Activated T-cell treated with anti-CD3 and anti-CD28 coated beads for 24 hours (primary cell): ENCODE results near the gene DBNL.
"Not testable (repeated sequence)": the region's sequence is repeated elsewhere in the genome, so short reads cannot be mapped to it uniquely, and the experiment has no call there.

ENCODE experiments used
- DNase-seq: peaks from one replicate; pipeline ENCODE4 v3.0.0-alpha.2; 2020; ENCODE audit warnings: low read depth

The DBNL gene

DNA sequence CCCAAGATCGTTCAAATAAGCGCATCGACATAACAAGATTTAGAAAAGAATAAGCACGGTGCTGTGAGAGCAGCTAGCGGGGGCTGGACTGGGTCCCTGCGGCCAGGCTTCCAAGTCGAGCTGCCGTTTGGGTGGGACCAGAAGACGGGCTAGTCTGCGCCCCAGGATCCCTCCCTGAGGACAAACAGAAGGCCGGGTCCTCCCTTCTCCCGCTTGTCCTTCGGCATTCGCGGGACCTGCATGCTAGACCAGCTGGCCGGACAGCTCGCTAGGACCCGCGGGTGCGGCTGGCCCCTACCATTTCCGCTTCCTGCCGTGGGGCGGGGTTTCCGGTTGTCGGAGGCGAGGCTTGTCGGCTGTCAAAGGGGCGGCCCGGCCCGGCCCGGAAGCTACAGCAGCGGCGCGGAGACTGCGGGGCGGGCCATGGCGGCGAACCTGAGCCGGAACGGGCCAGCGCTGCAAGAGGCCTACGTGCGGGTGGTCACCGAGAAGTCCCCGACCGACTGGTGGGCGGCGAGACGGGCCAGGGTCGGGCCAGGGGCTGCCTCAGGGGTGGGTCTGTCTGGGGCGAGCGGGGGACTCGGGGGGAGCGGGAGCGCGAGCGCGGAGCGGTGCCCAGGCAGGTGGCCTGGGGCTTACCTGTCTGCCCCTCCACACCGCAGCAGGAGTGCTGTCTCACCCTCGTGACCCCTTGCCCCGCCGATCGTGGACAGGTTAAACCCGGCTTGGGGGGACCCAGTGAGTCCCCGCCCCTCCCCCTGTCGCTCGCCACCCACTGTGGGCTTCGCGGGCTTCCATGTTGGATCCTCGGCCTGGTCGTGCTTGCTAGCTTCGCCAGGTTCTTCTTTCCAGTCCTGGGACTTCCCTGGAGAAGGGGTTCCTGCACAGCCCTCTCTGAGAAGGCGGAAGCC is at the start of gene DBNL:
TSS of gene DBNL (plus strand) at position 388 of the 911 bp plus-strand sequence. CDS start at position 424, 36 bp downstream.
- DNase-seq, result peak; percentile 90

DNA sequence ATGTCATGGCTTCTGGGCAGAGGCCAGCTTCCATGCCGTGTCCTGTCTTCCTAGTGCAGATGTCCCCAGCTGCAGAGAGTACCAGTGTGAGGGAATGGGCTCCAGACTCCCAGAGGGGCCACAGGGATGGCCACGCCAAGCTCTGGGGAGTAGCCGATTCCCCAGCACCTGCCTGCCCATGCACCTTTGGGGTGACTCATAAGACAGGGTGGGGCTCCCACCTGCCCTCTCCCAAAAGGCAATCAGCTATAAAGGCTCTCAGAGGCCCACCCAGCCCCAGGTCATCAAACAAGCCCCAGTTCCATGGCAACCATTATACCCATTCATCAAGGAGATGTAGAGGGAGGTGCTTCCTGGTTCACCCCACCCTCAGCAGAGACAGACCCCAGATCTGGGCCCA is 47.0 kb upstream of the DBNL start, which contains the start of gene SPDYE1:
TSS of gene SPDYE1 (plus strand) at position 366 of the 400 bp plus-strand sequence. CDS start 2,053 bp downstream, outside the sequence.
- not testable (repeated sequence) for DNase-seq

DNA sequence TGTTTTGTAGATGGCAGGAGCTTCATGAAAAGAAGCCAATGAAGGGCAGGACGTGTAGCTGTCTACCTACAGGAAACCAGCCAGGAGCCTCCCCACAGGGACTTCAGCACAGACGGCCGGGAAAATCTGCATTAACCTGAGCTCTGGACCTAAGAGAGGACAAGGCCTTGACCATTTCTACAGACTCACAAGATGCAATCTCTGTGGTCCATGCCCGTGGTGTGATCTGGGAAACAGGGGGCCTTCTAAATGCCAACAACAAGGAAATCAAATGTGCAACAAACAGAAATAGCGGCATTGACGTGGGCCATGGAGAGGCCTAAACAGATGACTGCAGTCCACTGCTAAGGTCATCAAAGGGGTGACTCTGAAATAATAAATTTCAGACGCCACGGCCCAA is 32.4 kb upstream of the DBNL start:
- not testable (repeated sequence) for DNase-seq

DNA sequence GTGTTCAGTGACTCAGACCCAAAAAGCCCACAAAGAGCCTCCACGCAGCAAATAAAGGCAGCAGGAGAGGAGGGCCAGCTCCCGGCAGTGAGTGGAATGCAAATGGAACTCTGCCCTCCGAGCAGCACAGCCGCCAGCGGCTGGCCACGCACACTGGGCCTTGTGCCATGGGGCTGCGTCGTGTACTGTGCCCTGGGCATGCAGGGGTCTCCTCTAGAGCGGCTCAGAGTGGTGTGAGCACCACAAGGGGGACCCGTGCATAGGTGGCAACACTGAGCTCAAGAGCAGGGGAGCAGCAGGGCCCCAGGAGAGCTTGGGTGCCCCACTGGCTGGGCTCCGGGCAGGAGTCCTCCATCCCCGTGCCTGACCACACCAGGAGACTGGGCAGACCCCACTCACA is 29.4 kb upstream of the DBNL start:
- not testable (repeated sequence) for DNase-seq

DNA sequence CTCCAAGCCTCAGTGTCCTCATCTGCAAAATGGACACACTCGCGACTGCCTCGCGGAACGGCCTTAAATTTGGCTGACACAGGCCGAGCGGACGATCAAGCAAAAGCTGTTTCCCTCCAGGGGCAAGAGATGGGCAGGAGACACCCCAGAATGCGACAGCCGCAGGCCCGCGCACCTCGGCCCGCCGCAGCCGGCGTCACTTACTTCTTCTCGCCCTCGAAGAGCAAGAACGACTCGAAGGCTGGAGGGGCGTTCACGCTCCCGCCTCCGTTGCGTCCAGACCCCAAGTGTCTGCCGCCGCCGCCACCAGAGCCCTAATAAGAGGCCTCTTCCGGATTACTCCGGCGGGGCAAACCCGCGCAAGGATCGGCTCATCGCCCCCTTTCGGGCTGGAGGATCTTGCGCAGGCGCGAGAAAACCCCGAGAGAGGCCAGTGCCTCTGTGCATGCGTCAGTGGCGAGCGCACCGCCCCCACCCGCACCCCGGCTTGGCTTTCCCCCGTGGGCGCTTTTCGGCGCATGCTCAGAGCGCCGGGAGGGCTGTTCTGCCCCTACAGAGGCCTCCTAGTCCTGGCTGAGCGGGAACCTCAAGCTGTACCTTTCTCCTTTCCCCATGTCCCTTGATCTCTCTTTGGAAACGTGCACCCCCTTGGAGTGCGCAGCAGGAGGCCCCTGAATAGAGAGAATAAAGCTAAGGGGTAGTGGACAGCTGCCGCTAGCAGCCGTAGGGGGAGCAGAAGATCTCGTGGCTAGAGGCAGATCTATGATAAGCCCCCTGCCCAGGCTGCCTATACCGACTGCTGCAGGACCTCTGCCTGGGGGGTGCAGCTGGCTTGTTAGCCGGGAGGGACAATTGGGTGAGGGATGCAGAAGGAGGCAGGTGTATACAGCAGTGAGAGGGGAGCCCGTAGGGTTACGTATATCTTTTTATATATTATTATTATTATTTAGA is 25.4 kb upstream of the DBNL start:
- DNase-seq, result peak; percentile 99

DNA sequence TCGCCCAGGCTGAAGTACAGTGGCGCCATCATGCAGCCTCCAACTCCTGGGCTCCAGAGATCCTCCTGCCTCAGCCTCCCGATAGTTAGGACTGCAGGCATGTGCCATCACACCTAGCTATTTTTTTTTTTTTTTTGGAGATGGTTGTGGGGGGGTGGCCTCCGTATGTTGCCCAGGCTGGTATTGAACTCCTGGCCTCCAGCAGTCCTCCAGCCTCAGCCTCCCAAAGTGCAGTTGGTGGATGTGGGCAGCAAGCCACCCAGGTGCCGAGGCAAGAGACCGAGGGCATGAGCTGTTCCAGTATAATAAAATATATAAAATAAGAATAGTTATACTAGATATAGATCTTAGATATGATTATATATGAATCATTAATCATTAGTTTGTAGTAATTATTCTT is 24.7 kb upstream of the DBNL start:
- DNase-seq, result not testable (repeated sequence)

DNA sequence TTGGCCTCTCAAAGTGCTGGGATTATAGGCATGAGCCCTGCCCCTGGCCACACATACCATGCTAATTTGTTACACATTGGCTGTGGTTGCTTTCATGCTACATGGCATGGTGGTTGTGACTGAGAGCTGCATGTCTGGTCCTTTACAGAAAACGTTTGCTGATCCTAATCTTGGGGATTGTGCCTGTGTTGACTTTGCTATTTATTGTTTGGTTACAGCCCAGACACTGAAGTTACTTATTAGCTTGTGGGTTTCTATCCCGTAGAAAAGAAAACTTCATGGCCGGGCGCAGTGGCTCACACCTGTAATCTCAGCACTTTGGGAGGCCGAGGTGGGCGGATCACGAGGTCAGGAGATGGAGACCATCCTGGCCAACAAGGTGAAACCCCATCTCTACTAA is 22.4 kb upstream of the DBNL start:
- not testable (repeated sequence) for DNase-seq

DNA sequence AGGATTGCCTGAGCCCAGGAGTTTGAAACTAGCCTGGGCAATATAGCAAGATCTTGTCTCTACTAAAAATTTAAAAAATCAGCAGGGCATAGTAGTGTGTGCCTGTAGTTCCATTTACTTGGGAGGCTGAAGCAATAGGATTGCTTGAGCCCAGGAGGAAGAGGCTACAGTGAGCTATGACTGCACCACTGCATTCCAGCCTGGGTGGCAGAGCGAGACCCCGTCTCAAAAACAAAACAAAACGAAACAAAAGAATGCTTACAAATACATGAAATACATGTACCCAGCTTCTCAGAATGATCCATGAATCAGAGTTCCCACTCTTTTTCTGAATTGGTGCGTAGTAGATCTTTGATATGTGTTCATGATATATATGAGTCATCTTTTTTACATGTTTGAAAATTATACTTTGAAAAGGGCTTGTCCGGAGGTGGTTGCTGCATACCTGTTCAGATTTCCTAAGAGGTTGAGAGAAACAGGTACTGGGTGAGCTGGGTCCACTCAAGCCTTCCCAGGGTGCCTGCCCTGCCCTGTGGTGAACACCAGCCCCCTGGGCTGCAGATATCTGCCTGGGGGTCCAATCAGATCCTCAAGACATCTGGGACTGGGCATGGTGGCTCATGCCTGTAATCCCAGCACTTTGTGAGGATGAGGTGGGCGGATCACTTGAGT is 21.6 kb upstream of the DBNL start:
- DNase-seq, result not testable (repeated sequence)

DNA sequence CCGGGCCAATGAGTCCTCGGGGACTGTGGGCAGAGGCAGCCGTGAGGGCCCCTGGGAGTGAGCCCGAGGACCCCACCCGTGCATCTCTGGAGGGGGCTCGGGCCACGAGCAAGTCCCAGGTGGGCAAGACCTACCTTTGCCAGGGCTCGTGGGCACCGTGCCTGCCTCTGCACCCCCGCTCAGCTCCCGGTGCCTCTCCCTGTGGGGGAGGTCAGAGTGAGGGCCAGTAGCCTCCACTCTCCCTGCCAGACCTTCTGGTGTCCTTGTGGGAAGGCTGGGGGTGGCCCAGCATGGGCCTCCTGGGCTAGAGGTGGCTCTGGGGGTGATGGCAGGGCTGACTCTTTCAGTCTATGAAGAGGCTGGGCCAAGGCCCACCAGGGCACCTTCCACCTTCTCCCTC is 15.1 kb upstream of the DBNL start:
- DNase-seq, result not testable (repeated sequence)

DNA sequence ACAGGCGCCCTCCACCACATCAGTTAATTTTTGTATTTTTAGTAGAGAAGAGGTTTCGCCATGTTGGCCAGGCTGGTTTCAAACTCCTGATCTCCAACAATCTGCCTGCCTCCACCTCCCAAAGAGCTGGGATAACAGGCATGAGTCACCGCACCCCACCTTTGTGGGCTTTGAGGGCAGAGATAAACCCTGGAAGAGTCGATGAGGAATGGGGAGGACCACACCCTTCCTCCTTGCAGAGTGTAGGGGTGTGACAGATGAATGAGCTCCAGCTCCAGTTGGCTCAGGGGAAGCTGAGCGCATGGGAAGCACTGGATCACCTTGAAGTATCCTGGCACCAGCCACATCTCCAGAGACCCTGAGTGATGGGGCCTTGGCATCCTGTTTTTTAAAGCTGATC is 14.5 kb upstream of the DBNL start:
- DNase-seq, result not testable (repeated sequence)

DNA sequence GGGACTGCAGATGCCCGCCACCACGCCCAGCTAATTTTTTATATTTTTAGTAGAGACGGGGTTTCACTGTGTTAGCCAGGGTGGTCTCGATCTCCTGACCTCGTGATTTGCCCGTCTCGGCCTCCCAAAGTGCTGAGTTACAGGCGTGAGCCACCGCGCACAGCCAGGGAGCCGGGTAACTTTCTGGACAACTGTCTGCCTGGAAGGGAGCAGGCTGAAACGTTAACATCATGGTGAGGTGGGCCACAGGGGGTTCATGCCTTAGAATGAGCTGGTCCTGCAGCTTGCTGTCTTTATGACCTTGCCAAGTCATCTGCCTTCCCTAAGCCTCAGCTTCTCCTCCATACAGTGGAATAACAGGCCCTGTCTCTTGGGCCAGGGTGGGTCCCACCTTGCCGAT is 13.2 kb upstream of the DBNL start:
- DNase-seq, result not testable (repeated sequence)

DNA sequence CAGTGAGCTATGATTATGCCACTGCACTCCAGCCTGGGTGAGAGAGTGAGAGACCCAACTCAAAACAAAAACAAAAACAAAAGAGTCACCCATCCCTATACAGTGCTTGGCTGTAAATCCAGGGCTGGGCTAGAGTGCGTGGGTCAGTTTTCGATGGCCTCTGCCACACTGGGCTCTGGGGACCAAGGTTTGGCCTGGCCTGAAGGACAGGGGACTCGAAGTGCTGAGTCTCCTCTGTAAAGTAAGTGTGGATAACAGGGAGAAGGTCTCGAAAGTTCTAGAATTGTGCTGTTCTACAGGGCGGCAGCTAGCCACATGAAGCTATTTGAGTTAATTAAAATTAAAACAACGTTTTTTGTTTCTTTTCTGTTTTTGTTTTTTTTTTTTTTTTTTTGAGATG is 12.5 kb upstream of the DBNL start:
- not testable (repeated sequence) for DNase-seq

DNA sequence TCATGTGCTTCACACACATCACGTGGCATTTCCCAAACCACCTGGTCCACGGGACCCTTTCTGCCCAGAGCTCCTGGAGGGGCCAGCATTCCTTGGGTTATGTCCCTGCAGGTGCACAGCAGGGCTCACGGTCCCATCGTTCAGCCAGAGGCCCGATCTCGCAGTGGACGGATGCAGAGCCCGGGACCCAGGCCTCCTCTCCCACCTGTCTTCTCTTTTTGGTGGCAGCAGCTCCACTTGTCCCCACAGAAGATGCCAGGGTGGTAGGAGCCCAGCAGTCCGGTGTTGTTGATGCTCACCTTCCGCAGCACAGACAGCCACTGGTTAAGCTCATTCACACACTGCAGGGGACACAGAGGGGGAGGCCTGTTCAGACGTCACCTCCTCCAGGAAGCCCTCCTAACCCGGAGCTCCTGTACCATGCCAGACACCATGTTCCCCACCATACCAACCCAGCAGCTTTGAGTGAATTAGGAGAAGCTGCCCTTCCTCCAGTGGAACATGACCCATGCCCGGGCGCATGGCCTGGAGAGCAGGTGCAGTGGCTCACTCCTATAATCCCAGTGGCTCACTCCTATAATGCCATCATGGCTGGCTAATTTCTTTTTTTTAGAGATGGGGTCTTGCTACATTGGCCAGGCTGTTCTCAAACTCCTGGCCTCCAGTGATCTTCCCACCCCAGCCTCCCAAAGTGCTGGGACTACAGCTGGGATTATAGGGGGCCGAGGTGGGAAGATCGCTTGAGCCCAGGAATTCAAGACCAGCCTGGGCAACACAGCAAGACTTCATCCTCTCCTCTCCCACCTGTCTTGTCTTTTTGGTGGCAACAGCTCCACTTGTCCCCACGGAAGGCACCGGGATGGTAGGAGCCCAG is 10.3 kb upstream of the DBNL start:
- not testable (repeated sequence) for DNase-seq

DNA sequence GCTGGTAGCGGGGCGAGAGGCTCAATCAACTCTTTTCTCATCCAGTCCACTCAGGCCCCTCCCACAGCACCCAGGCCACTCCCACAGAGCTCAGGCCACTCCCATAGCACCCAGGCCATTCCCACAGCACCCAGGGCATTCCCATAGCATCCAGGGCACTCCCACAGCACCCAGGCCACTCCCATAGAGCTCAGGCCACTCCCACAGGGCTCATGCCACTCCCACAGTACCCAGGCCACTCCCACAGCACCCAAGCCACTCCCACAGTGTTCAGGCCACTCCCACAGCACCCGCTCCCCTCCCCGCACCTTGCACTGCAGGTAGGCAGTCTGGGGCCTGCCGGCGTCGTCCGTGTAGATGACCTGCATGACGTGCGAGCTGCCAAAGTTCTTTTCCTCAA is 8.1 kb upstream of the DBNL start:
- DNase-seq, result not testable (repeated sequence)

DNA sequence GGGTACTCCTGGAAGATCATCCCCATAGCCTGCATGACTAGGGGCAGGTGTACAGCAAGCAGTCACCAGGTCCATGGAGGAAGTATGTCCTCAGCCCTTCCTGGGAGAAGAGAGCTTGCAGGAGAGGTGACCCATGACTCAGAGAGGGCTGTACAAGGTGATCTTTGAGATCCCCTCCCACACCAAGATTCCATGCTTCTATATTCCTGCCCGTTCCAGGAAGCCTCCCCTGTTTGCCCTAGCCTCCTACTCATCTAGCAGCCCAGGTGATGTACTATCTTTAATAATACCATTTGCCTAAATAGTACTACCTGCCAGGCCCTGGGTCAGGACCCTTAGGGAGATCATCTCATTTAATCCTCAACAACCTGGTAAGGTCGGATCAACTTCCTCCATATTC is 6.6 kb upstream of the DBNL start:
- not testable (repeated sequence) for DNase-seq

DNA sequence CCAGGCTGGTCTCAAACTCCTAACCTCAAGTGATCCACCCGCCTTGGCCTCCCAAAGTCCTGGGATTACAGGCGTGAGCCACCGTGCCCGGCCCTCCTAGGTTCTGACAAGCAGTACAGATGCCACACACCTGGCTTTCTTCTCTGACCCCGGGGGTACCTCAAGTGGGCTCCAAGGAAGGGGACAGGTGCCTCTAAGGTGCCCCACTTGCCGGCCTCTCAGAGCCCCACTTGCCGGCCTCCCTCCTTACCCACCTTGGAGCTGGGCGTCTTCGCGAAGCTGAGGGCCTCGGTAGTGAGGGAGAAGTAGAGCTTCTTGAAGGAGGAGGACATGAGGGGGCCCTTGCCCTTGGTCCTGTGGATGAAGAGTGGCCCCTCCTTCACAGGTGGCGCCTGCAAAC is 5.9 kb upstream of the DBNL start:
- DNase-seq, result not testable (repeated sequence)

DNA sequence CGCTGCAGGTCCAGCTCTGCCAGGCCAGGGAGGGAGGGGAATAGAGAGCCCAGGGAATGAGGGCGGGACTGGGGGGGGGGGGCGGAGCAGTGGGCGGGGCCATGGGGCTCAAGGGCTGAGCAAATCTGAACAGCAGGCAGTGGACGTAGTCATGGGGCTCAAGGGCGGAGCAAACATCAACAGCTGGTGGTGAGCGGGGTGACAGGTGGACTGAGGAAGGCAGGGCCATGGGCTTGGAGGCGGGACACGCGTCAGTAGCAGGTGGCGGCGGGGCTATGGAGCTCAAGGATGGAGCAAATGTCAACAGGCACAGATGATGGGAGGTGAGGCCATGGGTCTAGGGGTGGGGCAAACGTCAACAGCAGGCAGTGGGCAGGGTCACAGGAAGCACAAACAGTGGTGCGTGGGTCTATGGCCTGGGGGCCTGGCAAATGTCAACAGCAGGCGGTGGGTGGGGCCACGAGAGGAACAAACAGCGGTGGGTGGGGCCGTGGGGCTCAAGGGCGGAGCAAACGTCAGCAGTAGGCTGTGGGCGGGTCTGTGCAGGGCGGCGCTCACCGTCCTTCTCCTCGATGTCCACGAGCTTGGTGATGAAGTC is 5.4 kb upstream of the DBNL start:
- DNase-seq, result peak; percentile 52

DNA sequence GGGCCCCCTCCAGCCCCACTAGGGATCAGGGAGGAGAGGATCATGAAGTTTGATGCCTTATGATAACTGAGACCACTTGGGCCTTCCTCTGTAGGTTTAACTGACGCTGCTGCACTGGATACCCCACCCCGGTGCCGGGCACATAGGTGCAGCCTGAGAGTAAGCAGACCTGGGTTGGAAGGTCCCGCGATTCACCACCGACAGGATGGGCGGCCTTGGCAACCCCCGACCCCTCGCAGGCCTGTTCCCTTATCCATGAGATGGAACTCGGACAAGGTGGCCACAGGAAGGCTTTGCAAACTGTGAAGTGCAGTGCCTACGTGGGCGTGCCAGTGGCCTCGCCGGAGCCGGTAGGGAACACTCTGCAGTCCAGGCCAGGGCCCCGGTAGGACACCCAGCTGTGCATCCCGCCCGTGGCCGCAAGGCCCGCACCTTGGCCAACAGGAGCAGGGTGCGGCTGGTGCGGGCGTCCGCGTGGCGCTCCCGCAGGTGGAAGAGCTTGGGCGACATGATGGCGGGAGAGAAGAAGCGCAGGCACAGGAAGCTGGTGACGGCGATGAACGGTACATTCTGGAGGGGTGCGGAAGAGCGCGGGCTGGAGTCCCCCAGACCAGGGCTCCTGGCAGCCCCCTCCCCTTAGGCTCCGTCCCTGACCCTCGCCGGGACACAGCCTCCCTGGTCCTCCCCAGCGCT is 4.6 kb upstream of the DBNL start:
- not testable (repeated sequence) for DNase-seq

DNA sequence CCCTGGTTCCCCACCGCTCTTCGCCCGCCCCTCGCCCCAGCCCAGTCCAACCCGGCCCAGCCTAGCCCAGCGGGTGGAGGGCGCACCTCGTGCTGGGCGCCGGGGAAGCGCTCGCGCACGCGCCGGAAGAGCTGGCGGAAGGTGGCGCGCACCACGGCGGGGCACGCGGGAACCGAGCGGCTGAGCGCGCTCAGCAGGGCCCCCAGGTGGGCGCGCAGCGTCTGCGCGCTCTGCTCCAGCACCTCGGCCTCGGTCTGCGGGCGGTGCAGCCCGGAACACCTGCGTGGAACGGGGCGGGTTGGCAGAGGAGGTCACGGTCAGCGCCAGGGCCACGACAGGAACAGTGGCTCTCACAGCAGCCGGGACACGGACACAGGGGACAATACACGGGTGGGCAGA is 4.0 kb upstream of the DBNL start:
- peak; percentile 48 for DNase-seq

DNA sequence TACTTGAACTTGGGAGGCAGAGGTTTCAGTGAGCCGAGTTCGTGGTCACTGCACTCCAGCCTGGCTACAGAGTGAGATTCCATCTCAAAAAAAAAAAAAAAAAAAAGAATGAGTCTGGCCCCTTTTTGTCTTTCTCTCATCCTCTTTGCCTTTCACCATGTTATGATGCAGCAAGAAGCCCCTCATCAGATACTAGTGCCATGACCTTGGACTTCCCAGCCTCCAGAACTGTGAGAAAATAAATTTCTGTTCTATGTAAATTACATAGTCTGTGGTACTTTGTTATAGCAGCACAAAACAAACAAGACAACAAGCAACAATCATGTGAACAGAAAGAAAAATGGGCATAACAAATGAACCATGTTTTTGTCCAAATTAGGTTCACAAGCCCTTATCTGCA is 2.3 kb upstream of the DBNL start:
- no peak for DNase-seq
